ENCODE measurements around the gene ARFGEF3. TPM values are rescaled to one million over a fixed set of nuclear protein-coding genes. Genes with fewer than 3 reads are reported as not detected.

ARFGEF3 gene
- total RNA-seq, 1 experiment from 2014 or later = 0.62 TPM

- DNase-seq (ENCODE audit: extremely low read depth, low read depth) = no peak
Observed at GRCh38 chr6:138235693-138236092, 74.0 kb downstream of the ARFGEF3 start.

- DNase-seq (ENCODE audit: extremely low read depth, low read depth) = no peak
Observed at GRCh38 chr6:138237463-138237862, 75.7 kb downstream of the ARFGEF3 start.

- no peak for DNase-seq (ENCODE audit: extremely low read depth, low read depth)
Observed at GRCh38 chr6:138238368-138238767, 76.6 kb downstream of the ARFGEF3 start.

- DNase-seq (ENCODE audit: extremely low read depth, low read depth) = no peak
Observed at GRCh38 chr6:138239774-138240173, 78.0 kb downstream of the ARFGEF3 start.

DNA sequence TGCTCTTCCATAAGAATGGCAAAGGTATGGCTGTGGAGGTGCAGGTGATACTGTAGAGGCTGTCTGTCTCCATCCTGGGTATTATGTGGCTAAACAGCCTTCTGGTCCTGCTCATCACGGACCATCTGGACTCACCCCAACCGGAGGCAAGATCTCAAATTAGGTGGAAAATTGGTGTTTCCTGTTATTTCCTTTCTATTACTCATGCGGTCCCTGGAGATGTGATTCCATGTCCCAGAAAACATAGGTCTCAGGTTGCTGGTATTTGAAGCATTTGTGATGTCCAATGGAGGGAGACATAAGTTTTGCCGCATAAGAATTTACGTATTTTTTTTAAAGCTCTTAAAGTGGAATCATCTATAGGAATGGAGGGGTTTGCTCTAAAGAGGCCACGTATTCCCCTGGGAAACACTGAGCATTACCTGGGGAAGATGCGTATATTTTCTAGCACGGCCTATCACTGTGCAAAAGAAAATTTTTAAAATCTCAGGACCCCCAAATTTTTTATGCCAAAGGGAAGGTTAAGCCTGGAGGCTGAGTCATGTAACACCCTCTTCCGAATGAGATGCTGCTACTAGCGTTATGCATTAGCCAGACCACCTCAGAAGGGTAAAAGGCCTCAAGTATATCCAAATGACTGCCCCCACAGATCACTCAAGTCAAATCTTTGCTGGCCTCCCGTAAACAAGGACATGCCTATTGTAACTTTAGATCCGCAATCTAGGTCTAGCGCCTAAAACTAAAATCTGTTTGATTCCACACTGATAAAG is 78.9 kb downstream of the ARFGEF3 start:
- DNase-seq (ENCODE audit: extremely low read depth, low read depth) = no peak

GRCh38 chr6:138241381-138241780 is 79.6 kb downstream of the ARFGEF3 start:
- DNase-seq (ENCODE audit: extremely low read depth, low read depth) = no peak

DNA sequence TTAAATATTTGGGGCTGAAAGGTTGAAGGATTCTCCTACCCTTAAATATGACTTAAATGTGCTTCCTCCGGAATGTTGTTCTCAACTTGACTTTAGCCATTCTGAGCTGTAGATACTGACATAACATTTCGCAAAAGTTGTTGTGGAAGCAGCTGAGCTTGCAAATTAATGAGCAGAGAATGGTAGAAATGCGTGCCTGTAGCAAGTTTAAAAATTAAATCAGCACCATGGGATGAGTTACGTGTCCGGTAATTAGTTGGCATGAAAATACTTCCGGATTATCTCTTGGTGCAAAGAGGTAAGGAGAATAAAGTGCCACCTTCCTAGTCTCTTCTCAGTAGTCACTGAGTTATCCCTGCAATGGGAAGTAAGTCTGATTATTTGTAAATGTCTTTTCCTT is 80.2 kb downstream of the ARFGEF3 start:
- no peak for DNase-seq (ENCODE audit: extremely low read depth, low read depth)

GRCh38 chr6:138242987-138243592 is 81.4 kb downstream of the ARFGEF3 start:
- no peak for DNase-seq (ENCODE audit: extremely low read depth, low read depth)

- no peak for DNase-seq (ENCODE audit: extremely low read depth, low read depth)
Observed at GRCh38 chr6:138245751-138246150, 84.0 kb downstream of the ARFGEF3 start.

- no peak for DNase-seq (ENCODE audit: extremely low read depth, low read depth)
Observed at GRCh38 chr6:138246650-138247440, 85.1 kb downstream of the ARFGEF3 start.

GRCh38 chr6:138248011-138248410 is 86.3 kb downstream of the ARFGEF3 start:
- DNase-seq (ENCODE audit: extremely low read depth, low read depth) = no peak

GRCh38 chr6:138248878-138249277 is 87.1 kb downstream of the ARFGEF3 start:
- no peak for DNase-seq (ENCODE audit: extremely low read depth, low read depth)

DNA sequence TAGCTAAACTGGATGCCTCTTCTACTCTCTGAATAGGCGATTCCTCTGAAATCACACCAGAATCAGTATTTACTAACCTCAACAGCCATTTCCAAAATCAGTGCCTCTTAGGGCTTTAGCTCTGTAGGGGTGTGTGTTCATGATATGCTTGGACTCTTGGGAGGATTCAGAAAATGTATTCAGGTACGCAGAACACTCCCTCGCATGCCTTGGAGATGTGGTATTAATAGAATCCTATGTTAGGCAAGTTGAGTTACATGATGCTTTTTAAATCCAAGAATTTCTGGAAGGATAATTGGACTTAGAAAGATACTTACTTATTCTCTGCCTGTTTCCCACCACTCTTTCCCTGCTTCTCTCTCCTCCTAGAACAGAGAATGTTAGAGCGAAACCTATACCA is 88.3 kb downstream of the ARFGEF3 start:
- DNase-seq (ENCODE audit: extremely low read depth, low read depth) = no peak

GRCh38 chr6:138250513-138251247 is 88.9 kb downstream of the ARFGEF3 start:
- no peak for DNase-seq (ENCODE audit: extremely low read depth, low read depth)

GRCh38 chr6:138253731-138254130 is 92.0 kb downstream of the ARFGEF3 start:
- DNase-seq (ENCODE audit: extremely low read depth, low read depth) = no peak

GRCh38 chr6:138255443-138255842 is 93.7 kb downstream of the ARFGEF3 start:
- no peak for DNase-seq (ENCODE audit: extremely low read depth, low read depth)

GRCh38 chr6:138257638-138258040 is 95.9 kb downstream of the ARFGEF3 start:
- DNase-seq (ENCODE audit: extremely low read depth, low read depth) = no peak

DNA sequence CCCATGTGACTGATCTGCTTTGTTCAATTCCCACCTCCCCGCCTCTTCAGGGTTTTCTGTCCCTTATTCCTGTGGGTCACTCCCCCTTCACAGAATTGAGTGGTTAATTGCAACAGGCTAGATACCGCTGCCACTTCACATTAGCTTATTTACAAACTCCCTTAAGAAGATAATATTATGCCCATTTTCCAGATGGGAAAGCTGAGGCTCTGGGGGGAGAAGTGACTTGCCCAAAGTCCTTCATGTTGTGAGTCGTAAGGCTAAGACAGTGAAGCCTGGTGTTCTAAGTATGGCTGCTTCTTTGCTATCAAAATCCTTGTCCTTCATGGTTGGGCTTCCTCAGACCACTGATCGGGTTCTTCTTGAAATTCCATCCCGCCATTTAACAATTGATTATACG is 96.5 kb downstream of the ARFGEF3 start:
- no peak for DNase-seq (ENCODE audit: extremely low read depth, low read depth)

DNA sequence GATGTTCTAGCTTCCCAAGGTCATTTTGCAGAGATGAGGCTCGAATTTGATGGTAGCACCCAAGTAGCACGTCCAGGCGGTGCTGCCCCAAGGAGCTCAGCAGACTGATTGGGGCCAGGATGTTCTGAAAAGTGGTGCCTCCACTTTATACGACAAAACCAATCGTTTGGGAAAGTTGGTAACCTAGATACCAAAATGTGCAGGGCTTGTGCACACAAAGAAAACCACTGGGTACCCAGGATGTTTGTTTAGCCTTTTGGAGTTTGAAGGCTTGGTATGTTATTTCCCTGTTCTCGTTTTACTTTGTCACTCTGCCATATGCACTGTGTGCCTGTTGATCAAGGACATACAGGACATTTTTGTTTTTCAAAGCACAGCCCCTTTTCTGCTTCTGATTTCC is 97.3 kb downstream of the ARFGEF3 start:
- DNase-seq (ENCODE audit: extremely low read depth, low read depth) = no peak

DNA sequence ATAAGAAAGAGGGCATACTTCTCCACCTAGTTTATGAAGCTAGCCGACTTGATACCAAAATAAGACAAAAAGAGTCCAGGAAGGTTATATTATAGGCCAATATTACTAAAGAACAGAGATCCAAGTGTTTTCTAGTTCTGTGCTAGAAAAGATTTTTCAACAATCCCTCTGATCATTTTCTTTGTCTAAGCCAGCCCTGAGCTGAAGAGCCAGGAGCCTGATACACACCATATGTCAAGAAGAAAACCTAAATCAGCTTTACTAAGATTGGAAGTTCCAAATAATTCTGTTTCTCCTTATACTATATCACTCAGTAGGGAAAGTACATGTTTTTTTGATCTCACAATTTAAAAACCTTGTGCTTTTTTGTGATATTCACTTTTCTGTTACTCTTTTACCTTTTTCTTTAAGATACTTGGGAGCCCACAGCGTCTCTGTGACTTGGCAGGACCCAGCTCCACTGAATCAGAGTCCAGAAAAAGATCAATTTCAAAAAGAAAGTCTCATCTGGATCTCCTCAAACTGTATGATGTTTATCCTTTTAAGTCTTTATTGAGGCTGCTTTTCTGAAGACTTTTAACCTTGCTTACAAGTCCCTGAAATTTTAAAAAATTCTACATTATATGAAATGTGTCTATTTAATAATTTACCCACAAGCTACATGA is 99.5 kb downstream of the ARFGEF3 start:
- DNase-seq (ENCODE audit: extremely low read depth, low read depth) = no peak

Data from NCI-H460 (cell line).